Activated T-cell treated with anti-CD3 and anti-CD28 coated beads, Interleukin-2, amount 50 U/mL, for 48 hours (primary cell): ENCODE results near the gene SDK1.
"Not testable (repeated sequence)": the region's sequence is repeated elsewhere in the genome, so short reads cannot be mapped to it uniquely, and the experiment has no call there.

Experiments
- DNase-seq, 2 experiments: peaks; one replicate each; pipeline ENCODE4 v3.0.0-alpha.2; 2020

SDK1 gene

DNA sequence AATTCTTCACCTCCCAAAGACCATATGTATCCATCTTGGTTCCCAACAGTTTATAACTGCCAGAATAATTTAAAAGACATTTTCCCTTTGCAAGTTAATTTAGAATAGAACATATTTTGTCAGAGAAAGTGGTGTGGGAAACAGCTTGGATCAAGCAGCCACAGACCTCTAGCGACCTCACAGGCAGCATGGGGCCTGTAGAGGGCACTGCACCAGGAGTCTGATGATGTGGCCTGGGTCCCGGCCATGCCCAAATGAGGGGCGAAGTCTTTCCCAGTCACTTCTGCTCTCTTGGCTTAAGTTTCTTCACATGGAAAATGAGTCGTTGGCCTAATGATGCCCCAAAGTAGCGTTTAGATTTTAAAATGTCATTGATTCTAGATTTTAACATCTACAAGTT is 243.2 kb downstream of the SDK1 start:
- DNase-seq: no peak

DNA sequence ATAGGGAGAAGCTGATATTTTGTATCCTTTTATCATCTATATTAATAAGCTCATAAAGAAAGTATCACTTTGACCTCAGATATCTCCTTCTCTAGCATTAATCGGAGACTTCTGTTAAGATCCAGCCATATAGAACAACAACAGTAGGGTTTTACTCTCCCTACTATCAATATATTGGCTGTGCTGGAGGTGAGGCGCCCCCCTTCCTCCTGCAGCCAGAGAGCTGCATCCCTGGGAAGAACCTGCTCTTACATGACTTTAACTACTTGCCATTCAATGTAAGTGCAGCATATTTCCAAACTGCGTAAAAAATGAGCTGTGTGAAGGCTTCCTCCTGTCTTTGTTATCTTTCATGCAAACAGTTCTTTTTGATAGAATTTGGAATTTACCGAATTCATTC is 247.8 kb downstream of the SDK1 start:
- no peak for DNase-seq

DNA sequence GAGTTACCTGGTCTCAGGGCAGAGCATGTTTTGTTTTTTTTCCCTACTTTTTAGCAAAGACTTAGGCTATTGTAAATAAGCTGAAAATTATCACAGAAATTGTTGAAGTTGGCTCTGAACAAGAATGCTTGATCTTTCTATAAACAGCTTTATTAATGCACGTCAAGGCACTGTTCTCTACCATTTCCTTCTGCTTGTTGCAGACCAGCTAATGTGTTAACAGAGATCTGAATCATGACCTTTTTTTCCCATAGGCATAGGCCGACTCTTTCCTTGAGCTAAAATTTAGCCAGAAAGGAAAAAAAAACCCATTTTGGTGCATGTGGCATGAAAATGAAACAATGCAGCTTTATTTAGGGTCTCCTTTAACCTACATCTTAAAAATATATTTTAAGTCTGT is 248.5 kb downstream of the SDK1 start:
- no peak for DNase-seq

DNA sequence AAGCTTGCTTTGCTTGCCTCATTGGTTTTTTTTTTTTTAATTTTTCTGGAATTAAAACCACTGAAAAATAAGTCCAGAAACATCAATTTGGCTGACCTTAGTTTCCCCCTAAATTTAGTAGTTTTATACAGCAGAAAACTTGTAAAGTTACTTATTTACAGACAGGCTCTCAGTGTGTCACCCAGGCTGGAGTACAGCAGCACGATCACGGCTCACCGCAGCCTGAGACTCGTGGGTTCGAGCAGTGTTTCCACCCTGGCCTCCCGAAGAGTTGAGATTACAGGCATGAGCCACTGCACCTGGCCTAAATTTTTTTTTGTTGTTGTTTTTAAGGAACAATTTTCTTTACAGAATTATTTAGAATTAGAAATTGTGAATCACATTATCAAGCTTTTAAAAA is 250.5 kb downstream of the SDK1 start:
- DNase-seq: no peak

DNA sequence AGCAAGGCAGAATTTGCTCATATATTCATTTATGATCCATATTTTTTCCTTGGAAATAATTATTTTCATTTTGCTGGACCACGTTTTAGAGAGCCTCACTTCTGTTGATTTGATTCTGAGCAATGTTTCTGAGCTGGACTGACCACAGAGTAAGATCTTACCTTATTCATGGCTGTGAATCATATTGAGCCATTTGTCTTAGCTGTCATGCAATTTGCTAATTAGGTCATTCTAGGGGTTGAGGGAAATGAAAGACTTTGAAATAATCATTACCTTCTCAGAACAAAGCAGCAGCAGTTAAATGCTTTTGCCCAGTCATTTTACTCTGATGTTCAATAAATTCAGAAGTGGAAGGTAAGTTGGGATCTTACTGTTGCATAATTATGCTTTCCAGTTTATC is 251.4 kb downstream of the SDK1 start:
- no peak for DNase-seq

DNA sequence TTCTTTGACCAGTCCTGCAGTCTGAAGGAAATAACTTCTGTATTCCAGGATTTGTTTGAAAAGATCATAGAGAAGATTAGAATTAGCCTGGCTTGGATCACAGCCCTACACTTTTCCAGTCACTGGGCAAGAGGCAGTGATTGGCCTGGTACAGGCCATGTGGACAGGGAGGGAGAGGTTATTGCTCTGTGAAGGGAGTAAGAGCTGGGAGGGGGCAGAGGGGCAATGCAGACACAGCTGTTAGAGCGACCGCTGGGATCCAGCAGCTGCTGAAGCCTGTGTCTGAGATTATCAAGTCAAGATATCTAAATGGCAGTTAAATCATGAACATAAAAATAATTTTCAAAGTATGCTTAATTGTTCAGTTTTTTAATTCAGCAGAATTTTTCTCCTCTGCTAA is 257.3 kb downstream of the SDK1 start:
- DNase-seq: no peak

DNA sequence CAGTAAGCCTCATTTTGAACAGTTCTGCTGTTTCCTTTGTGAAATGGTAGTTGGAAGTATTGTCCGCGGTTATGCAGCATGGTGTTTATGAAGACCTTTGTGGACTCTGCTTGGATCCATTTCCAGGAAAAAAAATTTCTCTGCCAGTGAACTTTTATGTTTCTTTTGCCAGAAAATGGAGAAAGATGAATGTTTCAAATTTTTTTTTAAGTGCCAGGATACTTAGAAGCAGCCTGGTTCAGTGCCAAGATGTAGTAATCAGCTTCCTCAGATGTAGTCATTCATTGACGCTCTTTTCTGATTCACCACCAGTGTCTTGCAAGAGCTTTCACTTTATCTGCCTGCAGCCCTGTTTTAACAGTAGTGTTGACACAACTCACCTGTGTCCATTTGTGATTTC is 258.2 kb downstream of the SDK1 start:
- no peak for DNase-seq

DNA sequence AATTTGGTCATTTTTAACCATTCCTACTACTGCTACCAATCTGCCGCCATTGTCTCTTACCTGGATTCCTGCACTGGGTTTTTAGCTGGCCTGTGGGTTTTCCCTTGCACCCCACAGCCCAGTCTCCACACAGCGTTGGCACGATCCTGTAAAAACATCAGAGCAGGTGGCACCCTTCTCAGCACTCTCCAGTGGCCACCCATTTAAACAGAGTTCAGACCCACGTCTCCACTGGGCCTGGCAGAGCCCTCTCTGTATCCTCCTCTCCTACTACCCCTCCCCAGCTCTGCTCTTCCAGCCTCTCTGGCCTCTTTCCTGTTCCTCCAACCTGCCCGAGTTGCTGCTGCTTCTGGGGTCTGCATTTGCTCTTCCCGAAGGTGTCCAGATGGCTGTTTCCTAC is 259.4 kb downstream of the SDK1 start:
- no peak for DNase-seq

DNA sequence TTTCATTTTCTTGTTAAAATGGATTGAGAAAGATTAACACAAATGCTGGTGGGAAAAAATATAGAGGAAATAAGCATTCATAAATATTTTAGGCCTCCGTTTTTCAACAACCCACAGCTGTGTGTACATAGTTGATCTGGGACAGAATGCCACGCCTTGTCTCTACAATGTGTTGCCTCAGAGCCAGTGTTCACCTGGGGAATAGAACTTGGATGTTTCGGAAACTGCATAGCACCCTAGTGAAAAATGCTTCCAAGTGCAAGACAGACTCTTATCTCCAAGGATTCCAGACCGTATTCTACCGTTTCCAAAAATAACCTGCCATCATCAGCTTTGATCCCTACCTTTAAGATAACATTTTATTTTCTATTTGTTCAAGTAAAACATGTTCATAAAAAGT is 260.9 kb downstream of the SDK1 start:
- no peak for DNase-seq

DNA sequence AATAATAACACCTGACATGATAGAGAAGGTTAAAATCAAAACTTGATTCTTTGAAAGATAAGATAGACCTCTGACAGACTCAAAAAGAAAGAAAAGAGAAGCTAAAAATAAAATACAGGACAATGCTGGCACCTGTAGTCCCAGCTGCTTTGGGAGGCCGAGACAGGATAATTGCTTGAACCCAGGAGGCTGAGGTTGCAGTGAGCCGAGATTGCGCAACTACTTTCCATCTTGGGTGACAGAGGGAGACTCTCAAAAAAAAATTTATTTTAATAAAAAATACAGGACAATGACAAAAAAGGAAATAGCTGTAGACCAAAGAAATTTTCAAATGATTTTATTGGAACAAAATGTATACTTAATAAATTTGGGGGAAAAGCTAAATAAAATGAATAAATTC is 263.2 kb downstream of the SDK1 start:
- no peak for DNase-seq

DNA sequence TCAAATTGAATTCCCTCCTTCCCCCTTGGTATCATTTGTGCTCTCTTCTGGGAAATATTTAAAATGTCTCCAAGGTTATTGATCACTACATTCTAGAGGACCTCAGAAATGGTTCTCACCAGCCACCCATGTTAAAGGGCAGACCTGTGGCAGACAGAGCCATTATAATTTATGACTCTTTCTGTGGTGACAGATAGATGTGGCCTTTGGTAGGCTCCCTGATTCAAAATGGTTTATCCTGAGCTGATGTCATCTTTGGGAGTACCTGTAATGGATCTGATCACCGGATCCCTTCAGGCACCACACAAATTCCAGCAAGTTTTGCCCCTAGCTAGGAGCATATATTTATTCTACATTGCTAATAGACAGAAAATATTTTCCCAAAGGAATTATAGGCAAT is 267.5 kb downstream of the SDK1 start:
- no peak for DNase-seq

DNA sequence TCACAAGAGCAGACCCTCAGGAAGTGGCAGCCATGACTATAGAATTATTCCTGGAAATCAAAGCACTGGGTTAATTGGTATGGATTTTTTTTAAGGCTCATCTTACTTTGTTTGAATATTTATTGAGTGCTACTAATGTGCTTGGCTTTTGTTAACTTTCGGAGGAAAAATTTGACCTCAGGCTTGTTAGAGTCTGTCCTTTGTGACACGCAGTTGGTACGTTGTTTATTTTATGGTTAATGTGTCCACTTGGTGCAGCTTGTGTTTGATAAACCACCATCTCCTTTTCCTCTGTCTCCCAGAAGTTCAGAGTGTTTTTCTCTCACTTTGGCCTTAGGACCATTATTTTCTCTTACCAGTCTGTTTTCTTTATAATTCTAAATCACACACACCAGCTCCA is 268.6 kb downstream of the SDK1 start:
- DNase-seq: no peak

DNA sequence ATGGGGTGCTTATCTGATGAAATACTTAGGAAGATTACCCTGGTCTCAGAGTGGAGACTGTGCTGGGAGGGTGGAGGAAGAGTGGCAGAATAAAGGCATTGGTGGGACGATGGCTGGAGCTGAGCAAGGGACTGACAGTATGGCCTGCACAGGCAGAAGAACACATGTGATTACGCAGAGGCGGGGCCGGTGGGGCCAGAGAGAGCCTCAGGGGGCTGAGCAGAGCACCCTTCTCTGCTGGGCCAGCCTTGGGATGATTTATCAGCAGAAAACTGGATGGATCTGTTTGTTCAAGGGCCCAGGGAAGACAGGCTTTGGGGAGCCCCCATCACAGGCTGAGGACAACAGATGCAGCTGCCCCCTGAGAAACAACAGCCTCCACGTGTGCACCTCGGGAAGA is 272.1 kb downstream of the SDK1 start:
- DNase-seq: no peak

DNA sequence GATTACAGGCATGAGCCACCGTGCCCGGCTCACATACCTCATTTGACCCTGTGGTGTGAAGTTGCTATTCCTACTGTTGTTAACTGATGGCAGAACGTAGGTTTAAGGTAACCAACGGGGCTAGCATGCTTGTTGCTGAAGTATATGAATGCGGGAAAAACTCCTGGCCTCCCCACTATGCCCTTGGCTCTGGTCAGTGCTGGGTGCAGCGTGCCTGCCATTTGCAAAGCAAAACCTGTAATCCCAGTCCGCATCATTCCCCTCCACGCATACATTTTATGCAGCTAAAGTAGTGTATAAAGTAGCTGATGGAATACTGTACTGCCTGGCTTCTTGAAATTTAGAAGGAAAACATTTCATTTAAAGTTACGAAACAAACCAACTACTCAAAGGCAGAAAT is 273.3 kb downstream of the SDK1 start:
- DNase-seq: no peak

DNA sequence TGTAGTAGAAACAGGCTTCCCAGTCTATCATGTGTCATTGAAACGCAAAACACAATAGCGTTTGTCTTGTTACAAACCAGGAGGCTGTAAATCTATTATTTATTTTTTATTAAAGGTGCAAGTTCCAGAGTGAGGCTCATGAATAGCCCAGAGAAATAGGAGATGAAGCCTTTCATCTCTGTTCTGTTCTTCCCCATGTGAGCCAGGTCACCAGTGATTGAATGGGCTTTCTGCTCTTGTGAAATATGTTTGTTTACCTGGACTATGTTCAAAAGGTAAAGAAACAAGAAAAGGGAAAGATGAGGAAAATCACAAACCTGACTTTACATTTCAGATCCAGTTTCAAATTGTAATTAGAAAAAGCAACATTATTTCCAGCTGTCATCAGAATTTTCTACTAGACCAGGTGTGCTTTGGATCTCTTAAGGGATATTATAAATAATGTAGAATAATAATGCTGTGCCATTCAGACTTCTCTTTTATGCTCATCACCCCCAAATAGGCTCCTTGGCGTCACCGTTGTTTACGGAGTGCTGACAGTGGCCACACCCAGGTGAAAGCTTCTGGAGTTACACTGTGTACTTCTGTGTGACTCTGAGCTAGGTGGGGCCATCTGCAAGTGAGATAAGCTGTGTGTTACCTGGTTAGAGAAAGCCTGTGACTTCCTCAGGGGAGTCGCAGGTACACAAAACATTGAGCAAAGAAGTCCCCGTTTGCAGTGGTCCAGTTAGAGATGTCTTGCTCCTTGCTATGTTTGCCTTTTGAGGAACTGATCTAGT is 274.9 kb downstream of the SDK1 start:
- DNase-seq: no peak

DNA sequence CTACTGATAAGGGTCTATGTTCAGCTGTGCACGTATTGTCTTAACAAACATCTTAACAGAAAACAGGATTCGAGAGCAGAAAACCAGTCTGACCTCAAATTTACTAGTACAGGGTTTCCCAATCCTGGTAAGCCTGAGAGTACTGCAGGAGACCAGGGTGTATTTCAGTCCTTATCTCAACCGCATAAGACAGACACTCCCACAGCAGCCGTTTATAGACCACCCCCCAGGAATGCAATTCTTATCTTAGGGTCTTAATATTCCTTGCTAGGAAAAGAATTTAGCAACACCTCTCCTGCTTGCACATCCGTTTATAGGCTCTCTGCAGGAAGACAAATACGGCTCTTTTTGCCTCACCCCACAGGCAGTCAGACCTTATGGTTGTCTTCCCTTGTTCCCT is 277.3 kb downstream of the SDK1 start:
- no peak for DNase-seq

DNA sequence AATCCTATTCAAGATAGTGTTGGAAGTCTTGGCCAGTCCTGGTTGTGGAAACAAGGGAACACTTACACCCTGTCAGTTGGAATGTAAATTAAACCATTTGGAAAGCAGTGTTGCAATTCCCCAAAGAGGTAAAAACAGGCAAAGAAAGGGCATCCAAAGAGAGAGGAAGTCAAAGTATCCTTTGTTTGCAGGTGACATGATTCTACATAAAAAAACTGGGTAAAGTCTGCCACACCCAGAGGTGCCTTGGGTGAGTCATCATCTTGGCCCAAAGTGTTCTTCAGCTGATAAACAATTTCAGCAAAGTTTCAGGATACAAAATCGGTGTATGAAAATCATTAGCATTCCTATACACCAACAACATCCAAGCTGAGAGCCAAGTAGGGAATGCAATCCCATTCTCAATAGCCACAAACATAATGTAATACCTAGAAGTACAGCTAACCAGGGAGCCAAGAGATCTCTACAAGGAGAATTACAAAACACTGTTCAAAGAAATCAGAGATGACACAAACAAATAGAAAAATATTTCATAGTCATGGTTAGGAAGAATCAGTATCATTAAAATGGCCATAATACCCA is 278.7 kb downstream of the SDK1 start:
- no peak for DNase-seq

DNA sequence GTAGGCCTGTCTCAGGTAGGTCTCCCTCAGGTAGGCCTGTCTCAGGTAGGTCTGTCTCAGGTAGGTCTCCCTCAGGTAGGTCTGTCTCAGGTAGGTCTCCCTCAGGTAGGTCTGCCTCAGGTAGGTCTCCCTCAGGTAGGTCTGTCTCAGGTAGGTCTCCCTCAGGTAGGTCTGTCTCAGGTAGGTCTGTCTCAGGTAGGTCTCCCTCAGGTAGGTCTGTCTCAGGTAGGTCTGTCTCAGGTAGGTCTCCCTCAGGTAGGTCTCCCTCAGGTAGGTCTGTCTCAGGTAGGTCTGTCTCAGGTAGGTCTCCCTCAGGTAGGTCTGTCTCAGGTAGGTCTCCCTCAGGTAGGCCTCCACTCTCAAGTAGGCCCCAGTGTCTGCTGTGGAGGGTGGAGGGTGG is 281.1 kb downstream of the SDK1 start:
- not testable (repeated sequence) for DNase-seq

DNA sequence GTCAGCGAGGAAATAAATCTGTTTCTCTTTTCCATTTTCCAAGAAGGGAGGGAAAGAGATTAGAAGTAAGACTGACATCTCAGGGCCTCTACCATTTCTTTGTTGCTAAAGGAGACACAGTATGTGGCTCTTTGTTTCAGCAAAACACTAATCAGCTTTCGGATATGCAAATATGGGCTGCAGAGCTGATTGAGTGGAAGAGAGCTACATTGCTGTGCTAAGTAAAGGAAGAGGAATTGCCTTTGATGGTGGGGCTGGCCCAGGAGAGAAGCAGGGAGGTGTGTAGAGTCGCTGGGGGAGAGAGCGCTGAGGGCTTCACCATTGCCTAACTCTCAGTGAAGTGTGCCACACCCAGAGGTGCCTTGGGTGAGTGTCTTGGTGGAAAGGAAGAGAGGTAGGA is 284.8 kb downstream of the SDK1 start:
- no peak for DNase-seq

DNA sequence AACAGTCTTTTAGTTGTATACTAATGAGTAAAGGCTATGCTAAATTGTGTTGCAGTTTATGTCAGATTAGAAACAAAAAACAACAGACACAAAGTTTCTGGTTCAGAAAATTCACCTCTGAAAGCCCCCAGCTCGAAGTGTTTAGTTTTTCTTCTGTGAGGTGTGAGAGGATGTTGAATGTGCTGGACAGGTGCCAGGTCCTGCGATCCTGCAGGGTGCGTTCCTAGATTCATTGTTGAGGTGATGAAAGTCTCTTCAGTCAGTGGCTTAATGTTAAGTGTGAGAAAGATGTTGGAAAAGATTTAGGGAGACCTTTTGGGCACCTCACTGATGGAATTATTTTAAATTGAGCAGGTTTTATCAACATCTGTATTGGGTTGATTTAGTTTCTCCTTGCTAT is 287.3 kb downstream of the SDK1 start:
- DNase-seq: no peak

DNA sequence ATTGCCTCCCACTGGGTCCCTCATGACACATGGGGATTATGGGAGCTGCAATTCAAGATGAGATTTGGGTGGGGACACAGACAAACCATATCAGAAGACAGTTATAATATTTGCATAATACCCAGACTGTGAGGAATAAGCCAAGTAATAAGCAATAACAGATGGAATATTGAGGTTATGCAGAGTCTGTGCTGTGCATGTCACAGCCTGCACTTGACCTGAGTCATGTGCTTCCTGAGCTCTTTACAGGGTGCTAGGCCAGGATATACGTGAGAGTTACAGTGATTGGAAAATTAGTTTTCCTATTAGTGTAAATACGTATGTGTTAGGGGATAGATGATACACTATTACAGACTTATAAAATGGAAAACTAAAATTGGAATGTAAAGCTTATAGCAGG is 288.7 kb downstream of the SDK1 start:
- DNase-seq: no peak

DNA sequence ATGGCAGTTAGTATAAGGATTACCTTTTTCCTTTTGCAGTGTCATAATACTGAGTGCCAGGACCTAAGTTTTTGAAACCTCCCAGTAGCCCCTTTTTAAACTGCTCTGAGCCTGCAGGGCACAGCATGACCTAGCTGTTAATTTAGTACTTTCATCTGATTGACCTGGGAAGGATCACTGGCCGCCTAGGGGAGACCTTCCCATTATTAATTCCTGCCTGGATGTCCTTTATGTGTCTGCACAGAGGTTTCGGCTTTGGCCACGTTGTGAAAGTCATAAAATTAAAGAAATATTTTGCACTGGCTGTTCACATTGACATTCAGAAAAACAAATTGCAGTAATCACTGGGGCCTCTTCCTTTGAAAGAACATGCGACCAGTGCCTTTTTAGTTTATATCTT is 290.2 kb downstream of the SDK1 start:
- DNase-seq: no peak

DNA sequence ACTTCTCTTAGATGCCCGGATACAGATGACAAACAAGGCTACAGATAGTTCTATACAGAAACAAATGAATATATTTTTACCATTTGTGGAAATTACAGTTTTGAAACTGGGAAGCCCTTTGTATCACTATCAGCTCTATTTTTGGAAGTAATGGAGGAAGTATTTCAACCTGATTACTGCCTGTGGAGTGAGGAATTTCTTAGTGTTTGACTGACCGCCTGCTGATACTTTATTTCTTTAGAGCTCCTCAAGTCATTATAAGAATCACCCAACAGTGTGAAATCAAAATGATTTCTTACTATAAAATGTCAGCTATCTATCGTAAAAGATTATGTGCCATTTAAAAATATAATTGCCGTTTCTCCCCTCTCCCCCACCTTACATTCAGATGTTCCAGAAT is 290.9 kb downstream of the SDK1 start:
- DNase-seq: no peak

DNA sequence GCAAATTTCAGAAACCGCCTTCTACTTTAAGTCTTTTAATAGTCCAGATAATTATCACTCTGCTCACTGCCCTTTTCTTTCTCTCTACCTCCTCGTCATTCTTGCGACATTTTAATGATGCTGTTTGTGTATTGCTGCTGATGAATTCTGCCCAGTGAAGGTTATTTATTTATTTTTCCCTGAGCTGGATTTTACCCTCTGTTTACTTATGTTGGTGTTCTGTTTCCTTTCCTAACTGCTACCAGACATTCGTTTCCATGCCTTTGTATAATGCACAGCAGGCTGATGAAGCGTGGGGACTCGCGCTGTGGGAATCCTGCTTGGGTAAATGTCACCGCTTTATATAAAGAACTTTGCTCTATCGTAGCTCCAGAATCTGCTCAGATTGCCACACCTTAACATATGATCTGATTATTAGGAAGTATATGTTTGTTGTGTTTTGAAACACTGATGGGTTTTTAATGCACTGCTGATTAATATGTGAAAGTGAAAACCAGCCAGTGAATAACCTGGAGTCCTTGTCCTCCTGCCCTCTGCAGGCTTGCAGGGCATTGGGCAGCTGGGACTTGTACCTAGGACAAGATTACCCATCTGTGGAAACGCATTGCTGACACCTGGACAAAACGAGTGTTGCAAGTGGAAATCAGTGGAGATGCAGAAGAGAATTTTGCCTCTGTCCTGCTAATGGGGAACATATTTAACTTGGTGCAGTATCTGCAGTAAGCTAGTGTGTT is 291.5 kb downstream of the SDK1 start:
- no peak for DNase-seq

DNA sequence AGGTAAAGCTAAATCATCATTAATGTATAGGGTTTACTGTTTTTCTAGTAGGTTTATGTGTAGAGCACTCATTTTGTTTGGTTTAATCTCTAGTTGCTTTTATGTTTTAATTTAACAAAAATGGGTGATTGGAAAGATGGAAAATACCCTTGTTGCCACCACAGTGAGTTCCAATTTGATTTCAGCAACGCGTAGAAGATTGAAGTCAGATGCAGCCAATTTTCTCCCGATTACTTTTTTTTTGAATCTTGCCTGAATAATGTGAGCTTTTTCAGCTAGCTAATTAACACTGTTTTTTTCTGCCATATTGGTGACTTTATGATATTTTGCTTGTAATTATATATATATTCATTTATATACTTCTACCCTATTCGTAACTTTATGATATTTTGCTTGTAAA is 293.8 kb downstream of the SDK1 start:
- DNase-seq: no peak
